ENCODE results near the gene CNPY4.

- TF ChIP-seq CTCF (IDR thresholded peaks at IDR 0.05; ENCODE audit: poor library complexity, severe bottlenecking) (no peak), RAD21 (conservative IDR thresholded peaks at IDR 0.05) (no peak), POLR2AphosphoS5 (IDR thresholded peaks at IDR 0.05) (no peak)
Measured at GRCh38 chr7:100170101-100170897, 50.9 kb downstream of the CNPY4 start.
